ENCODE data around the gene MYO7B.

DNA sequence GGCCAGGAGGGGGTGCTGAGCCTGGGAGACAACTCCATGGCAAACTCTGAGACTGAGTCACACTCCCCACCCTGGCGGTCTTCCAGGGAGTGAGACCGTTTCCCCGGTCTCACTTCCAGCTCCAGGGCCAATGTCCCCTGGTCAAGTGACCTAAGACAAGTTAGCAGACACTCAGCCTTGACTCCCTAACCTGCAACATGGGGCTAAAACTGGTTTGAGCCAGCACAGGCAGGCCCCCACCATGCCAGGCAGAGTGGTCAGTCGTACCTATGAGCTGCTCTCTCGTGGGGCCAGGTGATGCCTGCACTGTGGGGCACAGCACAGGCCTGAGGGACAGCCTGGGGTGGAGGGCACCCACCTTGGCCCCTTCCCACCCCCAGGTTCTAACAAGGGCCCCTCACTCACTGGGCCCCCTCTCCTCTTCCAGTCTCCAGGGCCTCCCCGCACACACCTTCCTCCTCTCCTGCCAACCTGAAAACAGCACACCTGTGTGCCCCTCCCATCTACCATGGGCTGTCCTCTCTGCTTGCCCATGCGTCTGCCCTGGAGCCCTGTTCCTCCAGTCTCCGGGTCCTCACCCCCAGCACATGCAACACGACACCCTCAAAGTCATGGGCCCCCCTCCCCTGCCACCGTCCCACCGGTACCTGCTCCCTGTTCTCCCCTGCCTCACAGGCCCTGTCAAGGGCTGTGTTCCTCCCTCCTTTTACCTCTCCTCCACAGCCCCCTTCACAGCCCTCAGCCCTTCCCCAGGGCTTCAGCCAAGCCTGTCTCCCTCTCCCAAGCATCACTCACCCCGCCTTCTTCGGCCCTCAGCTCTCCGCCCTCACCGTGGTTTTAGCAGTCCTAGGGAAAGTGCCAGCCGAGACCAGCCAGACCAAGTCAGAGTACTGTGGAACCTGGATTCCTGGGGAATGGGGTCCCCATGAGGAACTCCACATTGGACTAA lies 112.0 kb downstream of the MYO7B start:
- TF ChIP-seq, protein P1, sequence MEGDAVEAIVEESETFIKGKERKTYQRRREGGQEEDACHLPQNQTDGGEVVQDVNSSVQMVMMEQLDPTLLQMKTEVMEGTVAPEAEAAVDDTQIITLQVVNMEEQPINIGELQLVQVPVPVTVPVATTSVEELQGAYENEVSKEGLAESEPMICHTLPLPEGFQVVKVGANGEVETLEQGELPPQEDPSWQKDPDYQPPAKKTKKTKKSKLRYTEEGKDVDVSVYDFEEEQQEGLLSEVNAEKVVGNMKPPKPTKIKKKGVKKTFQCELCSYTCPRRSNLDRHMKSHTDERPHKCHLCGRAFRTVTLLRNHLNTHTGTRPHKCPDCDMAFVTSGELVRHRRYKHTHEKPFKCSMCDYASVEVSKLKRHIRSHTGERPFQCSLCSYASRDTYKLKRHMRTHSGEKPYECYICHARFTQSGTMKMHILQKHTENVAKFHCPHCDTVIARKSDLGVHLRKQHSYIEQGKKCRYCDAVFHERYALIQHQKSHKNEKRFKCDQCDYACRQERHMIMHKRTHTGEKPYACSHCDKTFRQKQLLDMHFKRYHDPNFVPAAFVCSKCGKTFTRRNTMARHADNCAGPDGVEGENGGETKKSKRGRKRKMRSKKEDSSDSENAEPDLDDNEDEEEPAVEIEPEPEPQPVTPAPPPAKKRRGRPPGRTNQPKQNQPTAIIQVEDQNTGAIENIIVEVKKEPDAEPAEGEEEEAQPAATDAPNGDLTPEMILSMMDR (IDR thresholded peaks at IDR 0.05; ENCODE audit: poor library complexity), result no peak
- TF ChIP-seq EZH2phosphoT487 (IDR thresholded peaks at IDR 0.05; ENCODE audit: low read depth, severe bottlenecking, unreplicated experiment), result no peak

Measured in hepatocyte (in vitro differentiated cells).